Activated T-cell treated with anti-CD3 and anti-CD28 coated beads for 1 hour (primary cell): ENCODE measurements around the gene PADI3.
"Not testable (repeated sequence)": the region's sequence is repeated elsewhere in the genome, so short reads cannot be mapped to it uniquely, and the experiment has no call there.

Experiments used
- DNase-seq: peaks from one replicate; pipeline ENCODE4 v3.0.0-alpha.2; 2020; ENCODE audit warnings: low read depth

The PADI3 gene

DNA sequence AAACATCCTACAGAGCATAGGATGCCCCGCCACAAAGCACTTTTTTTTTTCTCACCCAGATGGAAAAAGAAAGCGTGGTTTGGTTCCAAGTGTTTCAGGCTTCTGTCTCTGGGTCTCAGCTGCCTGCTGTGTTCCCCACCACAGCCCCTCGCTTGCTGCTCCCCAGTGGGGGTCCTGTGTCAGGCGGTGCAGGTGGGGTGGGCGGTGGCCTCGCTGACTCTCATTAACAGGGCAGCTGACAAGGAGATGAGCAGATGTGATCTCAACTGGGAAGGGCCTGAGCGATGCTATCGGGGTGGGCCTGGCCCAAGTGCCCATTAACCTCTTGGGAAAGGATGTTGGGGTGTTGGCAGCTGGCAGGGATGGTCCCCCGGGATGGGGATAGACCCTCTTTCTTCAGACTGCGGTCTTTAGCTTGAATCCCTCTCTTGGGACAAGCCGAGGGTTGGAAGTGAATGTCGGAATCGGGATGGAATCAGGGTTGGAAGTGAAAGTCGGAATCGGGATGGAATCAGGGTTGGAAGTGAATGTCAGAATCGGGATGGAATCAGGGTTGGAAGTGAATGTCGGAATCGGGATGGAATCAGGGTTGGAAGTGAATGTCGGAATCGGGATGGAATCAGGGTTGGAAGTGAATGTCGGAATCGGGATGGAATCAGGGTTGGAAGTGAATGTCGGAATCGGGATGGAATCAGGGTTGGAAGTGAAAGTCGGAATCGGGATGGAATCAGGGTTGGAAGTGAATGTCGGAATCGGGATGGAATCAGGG is 7.7 kb upstream of the PADI3 start:
- not testable (repeated sequence) for DNase-seq

DNA sequence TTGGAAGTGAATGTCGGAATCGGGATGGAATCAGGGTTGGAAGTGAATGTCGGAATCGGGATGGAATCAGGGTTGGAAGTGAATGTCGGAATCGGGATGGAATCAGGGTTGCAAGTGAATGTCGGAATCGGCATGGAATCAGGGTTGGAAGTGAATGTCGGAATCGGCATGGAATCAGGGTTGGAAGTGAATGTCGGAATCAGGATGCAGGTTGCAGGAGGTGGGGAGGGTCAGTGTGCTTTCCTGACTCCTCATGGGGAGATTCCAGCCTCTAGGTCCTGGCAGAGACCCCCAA is 7.2 kb upstream of the PADI3 start:
- DNase-seq = not testable (repeated sequence)

DNA sequence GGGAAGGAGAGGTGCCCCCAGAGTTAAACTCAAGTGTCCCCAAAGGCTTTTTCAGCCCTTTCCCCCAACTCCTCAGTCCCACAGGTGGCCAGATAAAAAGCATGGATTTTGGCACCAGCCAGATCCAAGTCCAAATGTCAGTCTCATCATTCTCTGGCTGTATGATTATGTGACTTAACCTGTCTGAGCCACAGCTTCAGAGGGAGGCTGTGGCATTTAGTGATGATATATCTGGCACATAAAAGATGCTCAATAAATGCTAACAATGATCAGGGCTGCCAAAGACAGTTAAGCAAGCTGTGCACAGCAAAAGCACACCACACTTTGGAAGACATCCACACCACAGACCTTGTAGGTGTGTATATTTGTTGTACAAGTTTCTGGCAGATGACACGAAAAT is 5.6 kb upstream of the PADI3 start:
- no peak for DNase-seq

DNA sequence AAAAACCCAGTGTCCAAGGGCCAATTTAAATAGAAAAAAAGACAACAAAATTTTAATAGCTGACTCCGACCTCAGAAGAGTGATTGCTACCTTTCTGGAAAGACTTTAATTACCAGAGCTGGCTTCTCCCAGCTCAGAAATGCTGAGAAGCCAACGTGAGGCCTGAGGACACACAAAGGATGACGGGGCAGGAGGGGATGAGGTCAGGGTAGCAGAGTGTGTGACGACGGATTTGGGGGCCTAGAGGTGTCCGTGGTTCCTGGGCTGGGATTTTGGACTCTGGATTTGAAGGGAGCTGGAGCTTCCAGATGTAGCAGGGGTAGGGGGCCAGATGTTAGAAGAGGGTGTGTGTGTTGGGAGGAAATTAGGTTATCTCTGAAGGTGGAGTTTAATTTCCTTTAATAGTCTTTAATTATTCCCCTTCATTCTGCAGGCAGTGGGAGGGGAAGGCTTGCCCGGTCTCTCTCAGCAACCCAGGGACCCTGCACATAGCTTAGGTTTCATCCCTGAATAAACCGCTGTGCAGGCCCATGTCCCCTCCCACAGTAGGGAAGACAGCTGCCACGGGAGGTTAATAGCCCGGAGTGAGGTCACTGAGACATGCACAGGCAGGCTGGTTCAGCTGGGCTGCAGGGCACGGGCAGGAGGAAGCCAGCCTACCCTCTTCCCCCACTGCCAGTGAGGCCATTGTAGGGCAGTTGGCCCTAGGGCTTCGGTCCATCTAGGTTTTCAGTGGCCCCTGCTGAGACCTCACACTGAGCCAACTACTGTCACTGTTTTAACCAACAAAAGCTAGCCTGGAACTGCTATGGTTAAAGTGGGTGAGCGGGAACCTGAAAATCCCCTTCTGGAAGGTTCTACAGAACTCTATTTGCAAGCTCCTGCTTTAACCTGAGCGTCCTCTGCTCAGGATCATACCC is 3.8 kb upstream of the PADI3 start:
- DNase-seq = no peak

DNA sequence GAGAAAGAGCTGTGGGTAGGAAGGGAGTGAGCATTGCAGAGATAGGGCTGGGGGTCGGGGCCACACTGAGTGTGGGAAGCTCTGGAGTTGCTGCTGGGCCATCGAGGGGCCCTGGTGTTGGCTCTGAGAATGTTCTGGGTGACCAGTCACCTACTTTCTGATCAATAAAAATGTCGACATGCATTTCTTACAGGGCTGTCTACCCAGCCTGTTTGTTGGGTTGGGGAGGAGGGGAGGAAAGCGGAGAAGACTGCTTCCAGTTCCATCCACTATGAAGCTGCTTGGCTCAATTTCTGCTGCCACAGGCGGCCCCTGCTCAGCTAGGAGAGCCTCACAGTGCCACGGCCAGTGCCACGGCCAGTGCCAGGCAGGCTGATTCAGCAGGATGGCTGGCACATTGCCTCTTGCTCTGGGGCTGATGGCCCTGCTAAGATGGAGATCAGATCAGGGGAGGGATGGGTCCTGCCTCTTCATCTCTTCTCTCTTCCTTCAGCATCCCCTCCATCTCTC is 3.0 kb upstream of the PADI3 start:
- DNase-seq = no peak

DNA sequence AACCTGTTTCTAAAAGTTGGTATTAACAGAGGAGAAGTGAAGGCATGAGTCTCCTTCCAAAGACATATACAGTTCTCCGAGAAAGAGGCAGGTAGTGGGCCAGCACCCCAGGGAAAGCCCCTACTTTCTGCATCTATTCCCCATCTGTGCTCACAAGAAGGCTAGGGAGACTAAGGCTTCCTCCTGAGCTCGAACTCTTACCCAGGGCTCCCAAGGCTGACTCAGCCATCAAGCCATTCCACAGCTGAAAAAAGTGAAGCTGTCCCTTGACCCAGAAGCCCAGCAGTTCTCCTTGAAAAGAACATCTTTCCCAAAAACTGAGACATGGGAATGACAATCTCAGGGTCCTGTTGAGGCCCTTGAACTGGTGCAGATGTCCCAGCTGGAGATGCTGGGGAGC is 1.9 kb upstream of the PADI3 start:
- no peak for DNase-seq

DNA sequence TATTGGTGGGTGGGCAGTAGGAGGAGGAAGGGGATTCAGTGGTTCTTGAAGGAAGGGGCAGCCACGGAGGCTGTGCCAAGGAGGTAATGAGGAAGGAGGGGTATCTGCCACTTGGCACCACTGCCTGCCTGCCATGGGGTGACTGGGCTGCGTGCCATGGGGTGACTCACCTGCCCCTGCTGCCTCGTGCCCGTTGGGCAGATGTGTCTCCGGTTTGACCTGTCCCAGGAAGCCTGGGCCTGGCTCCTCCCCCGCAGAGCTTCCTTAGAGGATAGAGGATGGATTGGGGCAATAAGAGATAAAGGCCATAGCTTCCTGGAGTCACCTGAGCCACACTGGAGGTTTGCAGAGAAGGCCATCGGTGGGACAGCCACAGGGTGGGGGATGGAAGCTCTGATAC is 1.7 kb downstream of the PADI3 start:
- DNase-seq = no peak

DNA sequence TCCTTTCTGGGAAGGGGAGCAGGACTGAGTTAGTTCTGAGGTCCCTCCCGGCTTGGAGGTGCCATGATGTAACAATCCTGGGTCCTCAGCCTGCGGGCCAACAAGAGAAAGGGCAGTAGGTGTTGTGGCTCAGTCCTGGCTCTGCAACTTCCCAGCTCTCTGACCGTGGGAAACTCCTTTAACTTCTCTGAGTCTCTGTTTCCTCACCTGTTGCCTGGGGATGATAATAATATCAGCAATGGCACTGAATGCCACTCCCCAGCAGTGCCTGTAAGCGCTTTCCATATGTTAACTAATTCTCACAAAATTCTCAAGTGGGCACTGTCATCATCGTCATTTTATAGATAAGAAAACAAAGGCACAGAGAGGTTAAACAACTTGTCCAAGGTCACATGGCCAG is 2.3 kb downstream of the PADI3 start:
- no peak for DNase-seq

DNA sequence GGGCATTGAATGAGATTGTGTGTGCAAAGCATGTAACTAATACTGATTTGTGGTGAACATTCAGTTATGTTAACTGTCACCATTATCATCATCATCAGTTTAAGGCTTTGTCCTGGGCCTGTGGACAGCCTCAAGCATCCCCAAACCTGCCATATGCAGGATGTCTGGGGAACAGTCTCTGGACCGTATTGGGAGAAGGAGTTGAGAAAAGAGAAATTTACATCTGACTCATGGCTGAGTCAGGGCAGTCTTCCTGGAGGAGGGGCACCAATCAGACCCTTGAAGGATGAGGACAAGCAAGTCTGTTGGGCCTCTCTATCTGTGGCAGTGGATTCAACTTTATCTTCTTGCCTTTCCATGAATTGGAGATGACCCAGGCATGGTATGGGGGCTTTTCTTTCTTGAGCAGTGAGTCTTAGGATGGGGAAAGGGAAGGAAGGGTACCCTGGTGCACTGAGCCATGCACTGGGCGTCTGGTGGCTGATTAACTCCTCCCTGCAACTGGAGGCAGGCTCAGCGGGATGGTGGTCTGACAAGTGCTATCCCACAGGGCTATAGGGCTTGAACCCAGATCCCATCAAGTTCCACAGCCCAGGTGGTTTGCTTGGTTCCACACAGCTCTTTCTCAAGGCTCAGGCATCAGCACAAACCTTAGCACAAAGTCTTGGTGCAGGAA is 2.9 kb downstream of the PADI3 start:
- DNase-seq = no peak

DNA sequence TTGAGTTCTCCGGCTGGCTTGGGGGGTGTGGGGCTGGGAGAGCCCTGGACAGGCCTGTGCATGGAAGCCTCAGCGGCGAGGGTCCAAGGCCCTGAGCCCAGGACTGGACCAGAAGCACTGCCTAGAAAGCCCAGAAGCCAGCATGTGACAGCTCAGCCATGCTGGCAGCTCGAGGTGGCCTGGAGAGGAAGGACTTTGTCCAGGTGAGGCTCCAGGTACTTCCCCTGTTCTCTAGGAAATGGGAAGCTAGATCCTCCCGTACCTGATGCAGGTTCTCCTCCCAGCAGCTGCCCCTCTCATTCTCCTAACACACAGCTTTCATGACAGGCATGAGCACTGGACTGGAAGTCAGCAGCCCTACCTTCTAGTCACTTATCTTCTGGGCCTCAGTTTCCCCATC is 6.4 kb downstream of the PADI3 start:
- DNase-seq = no peak

DNA sequence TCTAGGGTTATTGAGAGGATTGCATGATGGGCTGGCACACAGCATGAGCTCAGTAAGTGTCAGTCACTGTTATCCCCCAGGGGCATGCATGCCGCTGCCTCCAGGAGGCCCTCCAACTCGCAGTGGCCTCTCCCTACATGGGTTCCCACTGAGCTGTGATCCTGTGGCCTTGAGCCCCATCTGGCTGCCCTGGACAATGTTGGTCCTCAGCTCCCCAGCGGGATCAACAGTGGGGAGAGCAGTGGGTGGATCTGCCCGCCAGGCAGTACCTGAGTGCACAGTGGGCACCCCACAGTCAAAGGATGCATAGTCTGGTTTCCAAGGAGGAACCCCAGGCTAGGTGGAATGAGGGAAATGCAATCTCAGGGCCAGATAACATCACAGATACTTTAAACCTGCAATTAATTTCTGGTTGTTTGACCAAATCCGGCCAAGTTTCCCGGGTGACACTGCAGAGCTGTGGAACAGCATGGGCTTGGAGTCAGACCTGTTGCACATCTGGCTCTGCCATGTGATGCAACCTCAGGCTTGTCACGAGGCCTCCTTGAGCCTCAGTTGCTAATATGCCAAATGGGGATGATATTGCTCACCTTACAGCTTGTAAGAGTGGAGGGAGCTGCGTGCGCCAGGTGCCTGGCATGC is 9.3 kb downstream of the PADI3 start:
- no peak for DNase-seq

DNA sequence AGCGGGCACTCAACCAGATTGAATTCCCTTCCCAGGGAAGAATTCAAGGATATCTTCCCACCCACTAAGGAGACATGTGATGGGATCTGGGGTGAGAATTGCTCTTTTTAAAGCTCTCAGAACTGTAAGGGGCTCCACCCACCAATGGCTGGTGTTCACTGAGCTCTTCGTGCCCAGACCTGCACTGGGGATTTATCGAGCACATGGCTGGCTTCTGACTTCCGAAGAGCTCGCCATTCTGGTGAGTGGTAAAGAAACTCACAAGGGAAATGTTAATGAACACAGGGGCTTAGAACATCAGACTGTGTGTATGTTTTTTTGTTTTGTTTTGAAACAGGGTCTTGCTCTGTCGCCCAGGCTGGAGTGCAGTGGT is 9.8 kb downstream of the PADI3 start:
- DNase-seq = no peak

DNA sequence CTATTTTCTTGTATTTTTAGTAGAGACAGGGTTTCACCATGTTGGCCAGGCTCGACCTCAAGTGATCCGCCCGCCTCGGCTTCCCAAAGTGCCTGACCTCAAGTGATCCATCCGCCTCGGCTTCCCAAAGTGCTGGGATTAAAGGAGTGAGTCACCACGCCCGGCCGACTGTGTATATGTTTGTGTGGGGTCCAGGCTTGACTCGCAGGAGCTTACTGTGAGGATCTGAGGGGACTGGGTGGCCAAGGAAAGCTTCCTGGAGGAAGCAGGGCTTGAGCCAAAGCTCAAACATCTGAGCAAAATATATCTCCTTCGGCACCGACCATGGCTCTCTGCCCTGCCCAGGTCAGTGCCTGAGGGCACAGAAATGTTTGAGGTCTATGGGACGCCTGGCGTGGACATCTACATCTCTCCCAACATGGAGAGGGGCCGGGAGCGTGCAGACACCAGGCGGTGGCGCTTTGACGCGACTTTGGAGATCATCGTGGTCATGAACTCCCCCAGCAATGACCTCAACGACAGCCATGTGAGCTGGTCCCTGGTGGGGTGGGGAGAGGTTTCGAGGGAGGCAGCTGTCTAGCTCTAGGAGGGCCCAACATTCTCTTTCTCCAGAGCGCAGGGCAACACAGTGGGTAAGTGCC is 10.5 kb downstream of the PADI3 start:
- DNase-seq = no peak

DNA sequence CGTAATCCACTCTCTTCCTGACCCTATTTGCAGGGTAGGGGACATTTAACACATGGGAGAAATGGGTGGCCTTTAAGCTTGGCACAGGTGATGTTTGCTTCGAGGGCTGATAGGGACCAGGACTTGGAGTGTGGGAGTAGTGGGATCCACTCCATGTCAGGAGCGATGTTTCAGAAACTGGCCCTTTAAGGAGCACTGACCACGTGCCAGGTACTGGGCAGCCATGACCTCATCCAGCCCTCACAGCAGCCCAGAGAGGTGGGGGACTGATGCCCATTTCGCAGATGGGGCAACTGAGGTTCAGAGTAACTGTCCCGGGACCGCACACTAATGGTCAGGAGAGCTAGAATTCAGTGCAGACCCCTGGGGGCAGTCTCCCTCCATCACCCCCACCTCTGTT is 11.4 kb downstream of the PADI3 start:
- DNase-seq = no peak

DNA sequence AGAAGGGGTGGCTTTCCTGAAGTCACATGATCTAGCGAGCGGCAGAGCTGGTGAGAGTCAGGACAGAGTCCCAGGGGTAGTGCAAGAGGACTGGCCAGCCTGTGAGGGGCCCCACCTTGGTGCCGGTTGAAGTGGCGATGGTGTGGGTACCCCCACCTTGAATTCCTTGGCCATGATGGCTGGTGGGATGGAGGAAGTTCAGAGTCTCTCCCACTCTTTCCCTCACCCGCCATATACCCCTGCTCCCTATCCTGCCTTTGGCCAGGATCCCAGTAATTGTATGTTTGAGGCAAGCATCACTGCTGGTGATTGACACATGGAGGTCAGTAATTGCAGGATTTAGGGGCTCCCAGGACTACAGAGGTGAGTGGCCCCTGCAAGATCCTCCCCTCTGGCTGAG is 11.8 kb downstream of the PADI3 start:
- no peak for DNase-seq

DNA sequence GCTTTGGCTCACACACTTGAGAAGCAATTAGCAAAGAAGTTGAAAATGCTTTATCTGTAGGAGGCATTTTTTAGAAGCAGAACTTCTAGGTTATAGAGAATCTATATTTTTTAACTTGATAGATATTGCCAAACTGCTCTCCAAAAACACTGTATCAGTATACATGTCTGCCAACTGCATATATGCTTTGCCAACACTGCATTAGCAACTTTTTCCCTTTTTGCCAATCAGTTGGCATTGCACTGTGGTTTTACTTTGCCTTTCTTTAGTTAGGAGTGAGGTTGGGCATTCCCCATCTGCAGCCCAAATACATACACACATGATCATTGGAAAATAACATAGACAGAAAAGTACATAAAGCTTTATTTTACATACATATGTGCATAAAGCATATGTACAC is 15.0 kb downstream of the PADI3 start:
- no peak for DNase-seq

DNA sequence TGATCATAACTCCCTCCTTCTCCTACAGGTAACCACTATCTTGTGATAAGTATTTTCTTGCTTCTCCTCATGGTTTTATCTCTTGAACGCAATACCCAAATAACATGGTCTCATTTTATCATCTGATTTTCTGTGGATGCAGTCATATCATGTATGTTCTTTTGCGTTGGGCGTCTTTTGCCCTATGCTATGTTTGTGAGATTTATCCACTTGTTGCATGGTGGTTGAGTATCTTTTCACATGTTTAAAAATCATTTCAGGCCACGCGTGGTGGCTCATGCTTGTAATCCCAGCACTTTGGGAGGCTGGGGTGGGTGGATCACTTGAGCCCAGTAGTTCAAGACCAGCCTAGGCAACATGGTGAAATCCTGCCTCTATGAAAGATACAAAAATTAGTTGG is 15.6 kb downstream of the PADI3 start:
- no peak for DNase-seq

DNA sequence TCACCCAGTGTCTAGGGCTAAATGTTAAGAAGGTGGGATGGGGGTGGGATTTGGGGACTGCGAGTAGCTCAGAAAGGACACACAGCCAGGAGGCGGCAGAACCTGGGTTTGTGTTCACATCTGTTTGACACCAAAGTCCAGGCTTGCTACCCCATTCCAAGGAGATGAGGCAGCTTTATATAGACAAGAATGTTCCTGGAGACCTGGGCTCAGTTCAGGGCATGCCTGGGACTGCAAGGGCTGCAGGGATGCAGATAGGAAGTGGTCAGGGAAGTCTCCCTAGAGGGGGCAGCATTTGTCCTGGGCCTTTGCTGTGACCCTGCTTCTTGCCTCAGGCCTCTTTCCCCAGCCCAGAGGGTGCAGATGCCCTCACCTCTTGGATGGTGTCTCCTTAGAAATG is 16.3 kb downstream of the PADI3 start:
- DNase-seq = no peak

DNA sequence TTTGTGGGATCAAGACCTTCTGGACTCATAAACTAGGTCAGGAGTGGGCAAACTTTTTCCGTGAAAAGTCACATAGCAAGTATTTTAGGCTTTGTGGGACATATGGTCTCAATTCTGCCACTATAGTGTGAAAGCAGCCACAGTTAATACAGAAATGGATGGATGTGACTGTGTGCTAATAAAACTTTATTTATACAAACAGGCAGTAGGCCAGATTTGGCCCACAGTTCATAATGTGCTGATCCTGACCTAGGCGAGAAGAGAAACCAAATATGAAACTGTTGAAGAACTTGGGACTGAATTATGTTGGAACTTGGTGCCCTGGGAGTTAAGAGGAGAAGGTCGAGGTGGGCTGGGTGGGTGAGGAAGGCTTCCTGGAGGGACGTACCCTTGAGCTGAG is 17.1 kb downstream of the PADI3 start:
- DNase-seq = no peak

DNA sequence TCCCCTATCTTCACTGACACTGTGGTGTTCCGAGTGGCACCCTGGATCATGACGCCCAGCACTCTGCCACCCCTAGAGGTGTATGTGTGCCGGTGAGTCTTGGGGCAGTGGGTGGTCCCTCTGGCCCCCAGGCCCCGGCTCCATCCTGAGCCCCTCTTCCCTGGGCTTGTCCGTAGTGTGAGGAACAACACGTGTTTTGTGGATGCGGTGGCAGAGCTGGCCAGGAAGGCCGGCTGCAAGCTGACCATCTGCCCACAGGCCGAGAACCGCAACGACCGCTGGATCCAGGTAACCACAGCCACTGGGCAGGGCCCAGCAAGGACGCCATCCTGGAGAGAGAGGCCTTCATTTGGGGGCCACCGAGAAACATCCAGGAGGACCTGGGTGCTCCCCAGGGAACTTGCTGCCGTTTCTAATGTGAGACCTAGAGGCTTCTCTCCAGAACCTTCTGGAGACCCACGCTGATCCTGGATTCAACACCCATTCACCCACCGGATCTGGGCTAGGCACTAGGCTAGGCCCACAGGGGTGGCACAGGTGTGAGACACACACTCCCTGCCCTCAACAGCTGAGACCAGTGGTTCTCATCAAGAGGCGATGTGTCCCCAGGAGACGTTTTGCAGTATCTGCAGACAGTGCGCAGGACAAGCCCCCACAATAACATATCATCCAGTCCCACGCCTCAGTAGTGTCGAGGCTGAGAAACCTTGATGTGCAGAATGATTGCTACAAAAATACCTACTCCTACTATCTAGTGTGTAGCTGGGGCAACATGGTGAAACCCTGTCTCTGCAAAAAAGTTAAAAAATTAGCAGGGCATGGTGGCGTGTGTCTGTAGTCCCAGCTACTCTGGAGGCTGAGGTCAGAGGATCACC is 22.2 kb downstream of the PADI3 start:
- DNase-seq = no peak

DNA sequence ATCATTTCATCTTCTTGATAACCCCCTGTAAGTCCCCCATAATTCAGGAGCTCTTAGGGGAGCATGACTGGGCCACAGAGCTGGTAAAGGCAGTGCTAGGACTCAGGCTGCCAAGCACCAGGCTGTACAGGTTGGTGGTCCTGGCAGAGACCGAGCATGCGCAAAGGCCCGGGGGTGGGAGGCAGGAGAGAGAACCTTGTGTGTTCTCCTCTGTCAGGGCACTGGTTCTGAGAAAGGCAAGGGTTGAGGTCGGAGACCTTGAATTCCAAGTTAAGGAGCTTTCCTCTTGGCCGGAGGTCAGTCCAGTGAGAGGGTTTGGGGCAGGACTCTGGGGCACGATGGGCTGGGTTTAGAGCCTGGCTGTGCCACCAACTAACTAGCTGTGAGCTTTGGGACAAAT is 23.2 kb downstream of the PADI3 start:
- no peak for DNase-seq
